ENCODE data around the gene ARHGEF40. TPM values are rescaled to one million over a fixed set of nuclear protein-coding genes. Genes with fewer than 3 reads are reported as not detected.

ARHGEF40 gene
- total and polyA plus RNA-seq, 4 donors = 37.9 to 98.9 (median 77.1) TPM

DNA sequence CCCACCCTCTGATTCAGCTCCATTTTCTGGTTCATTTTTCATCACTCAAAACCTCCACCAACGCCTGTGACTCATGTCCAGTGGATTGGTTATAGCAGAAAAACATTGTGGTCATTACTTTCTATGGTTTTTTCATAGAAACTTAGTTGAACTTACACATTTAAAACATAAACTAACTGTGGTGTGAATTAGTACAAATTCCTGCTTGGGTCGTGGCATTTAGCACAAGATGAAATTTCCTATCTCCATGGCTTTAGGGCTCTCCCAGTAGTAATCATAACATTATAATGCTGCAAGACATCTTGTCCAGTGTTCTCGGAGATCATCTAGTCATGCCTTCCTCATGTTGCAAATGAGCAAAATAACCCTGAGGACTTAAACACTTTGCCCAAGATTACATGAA is 20.8 kb upstream of the ARHGEF40 start:
- H3K27me3 ChIP-seq (ENCODE audit: control insufficient read depth, insufficient read depth, low read length) = no peaks in the 10 kb centered on the region
- WGBS (ENCODE audit: insufficient coverage) = 100% methylated on average over 2 of the region's 3 CpGs
- H3K4me3 ChIP-seq (ENCODE audit: low read depth, low read length) = no peak overlapping the region
- peaks cover 2% of the 10 kb centered on the region for H3K4me1 ChIP-seq (ENCODE audit: control insufficient read depth, insufficient read depth, low read length)
- H3K27ac ChIP-seq (ENCODE audit: low read depth, low read length) = no peak overlapping the region
- DNase-seq (ENCODE audit: low read depth in 4 of 6, low spot score in 6 of 6) = no peak
- H3K9me3 ChIP-seq (ENCODE audit: control insufficient read depth, insufficient read depth, low read length) = no peaks in the 10 kb centered on the region
- no peaks in the 10 kb centered on the region for H3K36me3 ChIP-seq (ENCODE audit: control insufficient read depth, insufficient read depth, low read length)

DNA sequence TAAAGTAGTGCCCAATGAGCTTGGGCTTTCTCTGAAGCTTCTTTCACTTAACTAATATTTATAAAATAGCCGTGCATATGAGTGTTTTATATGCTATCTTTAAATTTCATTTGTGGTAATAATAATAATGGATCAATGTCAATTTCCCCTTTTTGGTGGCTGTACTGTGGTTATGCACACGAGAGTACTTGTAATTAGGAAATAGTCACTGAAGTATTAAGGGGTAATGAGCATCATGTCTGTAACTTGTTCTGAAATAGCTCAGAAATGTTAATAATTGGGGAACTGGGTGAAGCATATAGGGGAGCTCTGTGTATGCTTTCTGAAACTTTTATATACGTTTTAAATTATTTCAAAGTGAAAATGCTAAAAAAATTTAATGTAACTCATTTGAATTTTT is 19.5 kb upstream of the ARHGEF40 start:
- H3K4me1 ChIP-seq (ENCODE audit: control insufficient read depth, insufficient read depth, low read length) = no peaks in the 10 kb centered on the region
- H3K9me3 ChIP-seq (ENCODE audit: control insufficient read depth, insufficient read depth, low read length) = no peaks in the 10 kb centered on the region
- no peaks in the 10 kb centered on the region for H3K36me3 ChIP-seq (ENCODE audit: control insufficient read depth, insufficient read depth, low read length)
- H3K4me3 ChIP-seq (ENCODE audit: low read depth, low read length) = no peak overlapping the region
- no peak for DNase-seq (ENCODE audit: low read depth in 4 of 6, low spot score in 6 of 6)
- WGBS (ENCODE audit: insufficient coverage) = no CpG with 5 or more reads among the region's 3 CpGs
- no peak overlapping the region for H3K27ac ChIP-seq (ENCODE audit: low read depth, low read length)
- no peaks in the 10 kb centered on the region for H3K27me3 ChIP-seq (ENCODE audit: control insufficient read depth, insufficient read depth, low read length)

DNA sequence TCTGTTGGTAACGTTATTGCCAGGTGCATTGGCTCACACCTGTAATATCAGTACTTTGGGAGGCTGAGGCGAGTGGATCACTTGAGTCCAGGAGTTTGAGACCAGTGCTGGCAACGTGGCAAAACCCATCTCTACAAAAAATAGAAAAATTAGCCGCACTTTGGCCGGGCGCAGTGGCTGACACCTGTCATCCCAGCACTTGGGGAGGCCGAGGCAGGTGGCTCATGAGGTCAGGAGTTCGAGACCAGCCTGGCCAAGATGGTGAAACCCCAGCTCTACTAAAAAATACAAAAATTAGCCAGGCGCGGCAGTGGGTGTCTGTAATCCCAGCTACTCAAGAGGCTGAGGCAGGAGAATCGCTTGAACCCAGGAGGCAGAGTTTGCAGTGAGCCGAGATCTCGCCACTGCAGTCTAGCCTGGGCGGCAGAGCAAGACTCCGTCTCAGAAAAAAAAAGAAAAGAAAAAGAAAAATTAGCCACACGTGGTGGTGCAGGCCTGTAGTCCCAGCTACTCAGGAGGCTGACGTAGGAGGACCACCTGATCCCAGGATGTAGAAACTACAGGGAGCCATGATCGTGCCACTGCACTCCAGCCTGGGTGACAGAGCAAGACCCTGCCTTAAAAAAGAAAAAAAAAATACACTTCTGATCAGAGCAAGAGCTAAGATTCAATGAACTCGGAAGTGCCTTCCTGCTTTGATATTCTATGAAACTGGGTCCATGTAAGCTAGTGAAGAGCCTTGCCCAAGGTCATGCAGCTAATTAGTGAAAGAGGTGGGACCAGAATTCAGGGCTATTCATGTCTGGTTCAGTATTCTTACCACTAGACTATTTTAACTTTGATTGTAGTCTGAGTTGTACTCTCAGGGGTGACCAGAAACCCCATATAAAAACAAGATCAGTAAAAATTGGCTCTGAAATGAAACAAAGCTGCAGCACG is 16.7 kb upstream of the ARHGEF40 start:
- Histone ChIP-seq H3K27me3 (ENCODE audit: control insufficient read depth, insufficient read depth, low read length) (no peaks in the 10 kb centered on the region), H3K27ac (ENCODE audit: low read depth, low read length) (no peak overlapping the region), H3K4me1 (ENCODE audit: control insufficient read depth, insufficient read depth, low read length) (peaks cover 4% of the 10 kb centered on the region), H3K9me3 (ENCODE audit: control insufficient read depth, insufficient read depth, low read length) (no peaks in the 10 kb centered on the region), H3K36me3 (ENCODE audit: control insufficient read depth, insufficient read depth, low read length) (no peaks in the 10 kb centered on the region), H3K4me3 (ENCODE audit: low read depth, low read length) (no peak overlapping the region)
- WGBS (ENCODE audit: insufficient coverage) = 93% methylated on average over 14 of the region's 20 CpGs
- no peak for DNase-seq (ENCODE audit: low read depth in 4 of 6, low spot score in 6 of 6)

DNA sequence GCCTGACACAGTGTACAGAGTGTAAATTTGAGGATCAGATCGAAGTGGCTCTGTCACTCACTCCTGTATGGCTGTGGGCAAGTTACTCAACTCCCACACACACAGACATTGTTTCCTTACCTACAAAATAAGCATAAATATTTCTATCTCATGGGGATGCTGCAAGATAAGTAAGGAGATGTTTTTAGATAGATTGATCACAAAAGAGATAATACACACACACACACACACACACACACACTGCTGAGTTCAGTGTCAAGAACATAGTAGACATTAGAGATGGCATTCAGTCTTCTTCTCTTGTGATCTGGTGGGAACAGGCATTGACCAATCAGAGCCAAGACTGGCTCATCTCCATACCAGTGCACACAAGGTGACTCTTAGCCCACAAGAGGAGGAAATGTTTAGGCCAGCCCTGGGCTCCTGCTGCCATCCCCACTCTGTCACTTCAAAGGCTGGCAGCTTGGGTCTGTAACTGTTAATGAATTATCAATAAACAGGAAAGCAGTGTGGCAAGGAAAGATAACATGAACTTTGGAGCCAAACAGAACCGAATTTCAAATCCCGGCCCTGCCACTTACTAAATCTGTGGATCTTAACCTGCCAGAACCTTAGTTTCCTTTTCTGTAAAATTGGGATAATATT is 15.9 kb upstream of the ARHGEF40 start:
- H3K36me3 ChIP-seq (ENCODE audit: control insufficient read depth, insufficient read depth, low read length) = no peaks in the 10 kb centered on the region
- H3K9me3 ChIP-seq (ENCODE audit: control insufficient read depth, insufficient read depth, low read length) = no peaks in the 10 kb centered on the region
- H3K27me3 ChIP-seq (ENCODE audit: control insufficient read depth, insufficient read depth, low read length) = no peaks in the 10 kb centered on the region
- DNase-seq (ENCODE audit: low read depth in 4 of 6, low spot score in 6 of 6) = no peak
- peaks cover 4% of the 10 kb centered on the region for H3K4me1 ChIP-seq (ENCODE audit: control insufficient read depth, insufficient read depth, low read length)
- no CpG with 5 or more reads among the region's 3 CpGs for WGBS (ENCODE audit: insufficient coverage)
- H3K27ac ChIP-seq (ENCODE audit: low read depth, low read length) = no peak overlapping the region
- H3K4me3 ChIP-seq (ENCODE audit: low read depth, low read length) = no peak overlapping the region

DNA sequence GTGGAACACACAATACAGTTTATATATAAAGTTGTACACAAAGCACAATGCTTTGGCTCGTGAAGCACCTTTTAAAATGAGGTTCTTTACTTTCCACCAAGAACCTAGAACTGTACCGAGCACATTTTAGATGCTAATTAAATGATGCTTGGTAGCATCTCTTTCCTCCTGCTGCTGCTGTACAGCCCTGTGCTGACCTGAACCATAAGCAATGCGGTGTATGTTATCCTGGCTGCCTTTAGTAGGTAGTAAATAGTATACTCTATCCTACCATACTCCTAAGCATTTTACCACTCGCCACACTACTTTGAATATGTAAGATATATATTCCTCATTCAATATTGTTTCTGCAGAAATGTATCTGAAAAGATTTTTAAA is 15.3 kb upstream of the ARHGEF40 start:
- no peaks in the 10 kb centered on the region for H3K9me3 ChIP-seq (ENCODE audit: control insufficient read depth, insufficient read depth, low read length)
- H3K27me3 ChIP-seq (ENCODE audit: control insufficient read depth, insufficient read depth, low read length) = no peaks in the 10 kb centered on the region
- no peak for DNase-seq (ENCODE audit: low read depth in 4 of 6, low spot score in 6 of 6)
- no peaks in the 10 kb centered on the region for H3K36me3 ChIP-seq (ENCODE audit: control insufficient read depth, insufficient read depth, low read length)
- no CpG with 5 or more reads among the region's 4 CpGs for WGBS (ENCODE audit: insufficient coverage)
- no peak overlapping the region for H3K4me3 ChIP-seq (ENCODE audit: low read depth, low read length)
- H3K27ac ChIP-seq (ENCODE audit: low read depth, low read length) = no peak overlapping the region
- peaks cover 4% of the 10 kb centered on the region for H3K4me1 ChIP-seq (ENCODE audit: control insufficient read depth, insufficient read depth, low read length)

DNA sequence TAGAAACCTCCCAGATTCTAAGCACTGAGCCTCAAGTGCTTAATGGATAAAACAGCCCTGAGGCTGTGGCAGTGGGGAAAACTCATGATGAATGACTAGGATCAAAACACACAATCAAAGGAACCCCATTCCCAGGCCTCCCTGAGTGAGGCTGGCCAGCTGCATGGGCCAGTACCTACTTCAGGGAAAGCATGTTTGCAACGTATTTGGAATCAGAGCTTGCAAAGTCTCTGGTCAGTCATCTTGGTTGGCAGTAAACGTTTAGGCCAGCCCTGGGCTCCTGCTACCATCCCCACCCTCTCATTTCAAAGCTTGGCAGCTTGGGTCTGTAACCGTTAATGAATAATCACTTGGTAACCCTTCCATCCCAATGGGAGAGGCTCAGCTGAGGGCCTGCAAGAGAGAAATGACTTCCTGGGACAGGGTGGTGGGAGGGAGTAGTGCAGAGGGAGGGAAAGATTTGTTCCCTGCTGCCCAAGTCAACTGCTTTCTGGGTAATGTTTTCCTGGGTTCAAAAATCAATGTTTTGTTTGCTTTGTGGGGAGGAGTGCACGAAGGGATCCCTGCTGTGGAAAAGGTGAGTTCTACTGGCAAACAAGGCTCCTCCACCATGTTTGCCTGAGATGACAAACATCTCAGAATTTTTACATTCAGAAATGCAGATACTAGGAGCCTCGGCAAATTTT is 14.5 kb upstream of the ARHGEF40 start:
- Histone ChIP-seq H3K27ac (ENCODE audit: low read depth, low read length) (no peak overlapping the region), H3K27me3 (ENCODE audit: control insufficient read depth, insufficient read depth, low read length) (no peaks in the 10 kb centered on the region), H3K9me3 (ENCODE audit: control insufficient read depth, insufficient read depth, low read length) (no peaks in the 10 kb centered on the region), H3K4me1 (ENCODE audit: control insufficient read depth, insufficient read depth, low read length) (peaks cover 7% of the 10 kb centered on the region), H3K4me3 (ENCODE audit: low read depth, low read length) (no peak overlapping the region), H3K36me3 (ENCODE audit: control insufficient read depth, insufficient read depth, low read length) (no peaks in the 10 kb centered on the region)
- WGBS (ENCODE audit: insufficient coverage) = 50% methylated on average over 4 of the region's 5 CpGs
- DNase-seq (ENCODE audit: low read depth in 4 of 6, low spot score in 6 of 6) = no peak

DNA sequence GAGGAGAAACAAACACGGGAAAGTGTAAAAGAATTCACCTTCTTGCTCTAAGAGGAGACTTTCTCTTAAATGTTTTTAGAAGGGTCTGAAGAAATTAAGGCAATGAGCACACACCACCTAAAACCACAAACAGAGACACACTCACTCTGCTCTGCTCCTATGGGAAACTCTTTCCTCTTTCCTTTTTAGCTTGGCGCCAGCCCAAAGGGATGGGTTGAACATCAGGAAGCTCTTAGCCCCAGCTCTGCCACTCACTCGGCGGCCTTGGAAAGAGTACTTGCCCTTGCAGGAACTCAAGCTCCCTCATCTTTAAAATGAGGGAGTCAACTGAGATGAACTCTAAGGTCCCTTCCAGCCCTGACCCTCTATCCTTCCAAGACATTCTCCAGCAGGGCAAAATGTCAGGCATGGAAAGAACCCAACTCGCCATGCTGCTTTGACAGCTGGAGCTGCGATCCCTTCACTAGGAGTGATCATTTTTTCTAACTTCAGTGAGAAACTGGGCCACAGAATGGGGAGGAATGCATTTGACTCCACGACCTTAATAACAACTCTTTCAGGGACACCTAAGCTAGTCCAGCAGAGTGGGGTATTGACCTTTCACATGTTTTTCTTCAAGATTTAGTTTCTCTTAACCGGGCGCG is 13.5 kb upstream of the ARHGEF40 start:
- no peak overlapping the region for H3K4me3 ChIP-seq (ENCODE audit: low read depth, low read length)
- H3K4me1 ChIP-seq (ENCODE audit: control insufficient read depth, insufficient read depth, low read length) = peaks cover 7% of the 10 kb centered on the region
- H3K36me3 ChIP-seq (ENCODE audit: control insufficient read depth, insufficient read depth, low read length) = no peaks in the 10 kb centered on the region
- peak in 1 of 6 donors; percentile 36 for DNase-seq (ENCODE audit: low read depth in 4 of 6, low spot score in 6 of 6)
- no peaks in the 10 kb centered on the region for H3K27me3 ChIP-seq (ENCODE audit: control insufficient read depth, insufficient read depth, low read length)
- 77% methylated on average over 5 of the region's 10 CpGs for WGBS (ENCODE audit: insufficient coverage)
- no peaks in the 10 kb centered on the region for H3K9me3 ChIP-seq (ENCODE audit: control insufficient read depth, insufficient read depth, low read length)
- H3K27ac ChIP-seq (ENCODE audit: low read depth, low read length) = no peak overlapping the region

DNA sequence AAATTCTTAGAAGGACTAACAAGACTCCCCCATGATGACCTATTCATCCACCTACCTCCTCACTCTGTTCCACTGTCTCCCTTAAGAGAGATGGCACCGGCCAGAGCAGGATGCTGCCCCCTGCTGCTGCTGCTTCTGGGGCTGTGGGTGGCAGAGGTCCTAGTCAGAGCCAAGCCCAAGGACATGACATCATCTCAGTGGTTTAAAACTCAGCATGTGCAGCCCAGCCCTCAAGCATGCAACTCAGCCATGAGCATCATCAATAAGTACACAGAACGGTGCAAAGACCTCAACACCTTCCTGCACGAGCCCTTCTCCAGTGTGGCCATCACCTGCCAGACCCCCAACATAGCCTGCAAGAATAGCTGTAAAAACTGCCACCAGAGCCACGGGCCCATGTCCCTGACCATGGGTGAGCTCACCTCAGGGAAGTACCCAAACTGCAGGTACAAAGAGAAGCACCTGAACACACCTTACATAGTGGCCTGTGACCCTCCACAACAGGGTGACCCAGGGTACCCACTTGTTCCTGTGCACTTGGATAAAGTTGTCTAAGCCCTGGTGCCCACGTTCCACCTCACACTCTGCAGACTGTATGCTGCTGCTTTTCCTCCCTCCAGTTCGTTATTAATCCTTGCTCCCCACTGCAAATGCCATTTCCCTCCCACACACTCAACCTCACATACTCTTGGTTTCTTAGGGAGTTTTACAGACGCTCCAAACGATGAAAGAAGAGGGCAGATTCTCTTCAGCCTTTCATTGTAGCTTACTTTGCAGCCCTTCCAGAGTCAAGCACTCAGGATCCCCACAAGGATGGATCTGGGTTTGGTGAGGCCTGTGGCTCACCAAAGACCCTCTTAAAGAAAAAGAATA is 12.1 kb upstream of the ARHGEF40 start, which contains the start of gene RNASE8:
Gene RNASE8, plus strand, starts transcription at position 20 of the 873 bp plus-strand sequence. Its CDS starts 71 bp downstream, at position 91.
- Histone ChIP-seq H3K4me1 (ENCODE audit: control insufficient read depth, insufficient read depth, low read length) (peaks cover 7% of the 10 kb centered on the region), H3K36me3 (ENCODE audit: control insufficient read depth, insufficient read depth, low read length) (no peaks in the 10 kb centered on the region), H3K4me3 (ENCODE audit: low read depth, low read length) (no peak within 1 kb of the TSS), H3K9me3 (ENCODE audit: control insufficient read depth, insufficient read depth, low read length) (no peaks in the 10 kb centered on the region), H3K27ac (ENCODE audit: low read depth, low read length) (no peak within 1 kb of the TSS), H3K27me3 (ENCODE audit: control insufficient read depth, insufficient read depth, low read length) (no peaks in the 10 kb centered on the region)
- 76% methylated on average over 8 of the region's 8 CpGs for WGBS (ENCODE audit: insufficient coverage)
- DNase-seq (ENCODE audit: low read depth in 4 of 6, low spot score in 6 of 6) = no peak

Measured in spinal cord (tissue), 10 donors.